GM06990 (cell line): ENCODE results near the gene DDX49.

Experiments
- DNase-seq: peaks from one replicate; pipeline ENCODE4 v3.0.0-alpha.2; 2011; ENCODE audit not compliant: insufficient read length; ENCODE audit errors: extremely low read depth
- H3K27me3 ChIP-seq: replicated peaks from 2 replicates; pipeline ENCODE4 v1.6.0; 2011; ENCODE audit warnings: low read length; ENCODE audit not compliant: control insufficient read depth, insufficient read depth
- H3K36me3 ChIP-seq: 2 replicates; pipeline ENCODE4 v1.5.1; 2011; ENCODE audit warnings: low read length; ENCODE audit not compliant: control insufficient read depth, insufficient read depth
- H3K4me3 ChIP-seq: replicated peaks from 2 replicates; pipeline ENCODE4 v1.5.1; 2011; ENCODE audit warnings: low read depth, mild to moderate bottlenecking, control low read depth, low read length
- TF ChIP-seq, protein P1 (sequence below): IDR thresholded peaks from 2 replicates; pipeline ENCODE4 v1.5.1; 2011; ENCODE audit warnings: low read length, control low read depth, mild to moderate bottlenecking, inconsistent platforms; ENCODE audit not compliant: insufficient read depth, poor library complexity, severe bottlenecking

DDX49 gene

DNA sequence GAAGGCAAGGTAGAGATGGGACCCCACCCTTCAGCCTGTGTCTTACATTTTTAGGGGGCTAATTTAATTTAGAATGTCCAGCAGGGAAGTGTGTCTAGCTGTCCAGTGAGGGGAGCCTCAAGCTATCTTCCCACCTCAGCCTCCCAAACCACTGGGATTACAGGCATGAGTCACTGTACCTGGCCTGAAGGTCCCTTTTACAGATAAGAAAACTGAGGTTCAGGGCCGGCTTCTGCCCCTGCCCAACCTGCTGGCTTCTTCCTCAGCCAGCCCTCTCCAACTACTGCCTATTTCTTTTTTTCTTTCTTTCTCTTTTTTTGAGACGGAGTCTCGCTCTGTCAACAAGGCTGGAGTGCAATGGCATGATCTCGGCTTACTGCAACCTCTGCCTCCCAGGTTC is 40.9 kb downstream of the DDX49 start:
- no peak for DNase-seq
- H3K4me3 ChIP-seq = no peak overlapping the region
- H3K36me3 ChIP-seq = no peaks in the 10 kb centered on the region
- no peaks in the 10 kb centered on the region for H3K27me3 ChIP-seq
- TF ChIP-seq, protein P1, sequence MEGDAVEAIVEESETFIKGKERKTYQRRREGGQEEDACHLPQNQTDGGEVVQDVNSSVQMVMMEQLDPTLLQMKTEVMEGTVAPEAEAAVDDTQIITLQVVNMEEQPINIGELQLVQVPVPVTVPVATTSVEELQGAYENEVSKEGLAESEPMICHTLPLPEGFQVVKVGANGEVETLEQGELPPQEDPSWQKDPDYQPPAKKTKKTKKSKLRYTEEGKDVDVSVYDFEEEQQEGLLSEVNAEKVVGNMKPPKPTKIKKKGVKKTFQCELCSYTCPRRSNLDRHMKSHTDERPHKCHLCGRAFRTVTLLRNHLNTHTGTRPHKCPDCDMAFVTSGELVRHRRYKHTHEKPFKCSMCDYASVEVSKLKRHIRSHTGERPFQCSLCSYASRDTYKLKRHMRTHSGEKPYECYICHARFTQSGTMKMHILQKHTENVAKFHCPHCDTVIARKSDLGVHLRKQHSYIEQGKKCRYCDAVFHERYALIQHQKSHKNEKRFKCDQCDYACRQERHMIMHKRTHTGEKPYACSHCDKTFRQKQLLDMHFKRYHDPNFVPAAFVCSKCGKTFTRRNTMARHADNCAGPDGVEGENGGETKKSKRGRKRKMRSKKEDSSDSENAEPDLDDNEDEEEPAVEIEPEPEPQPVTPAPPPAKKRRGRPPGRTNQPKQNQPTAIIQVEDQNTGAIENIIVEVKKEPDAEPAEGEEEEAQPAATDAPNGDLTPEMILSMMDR = no peak

DNA sequence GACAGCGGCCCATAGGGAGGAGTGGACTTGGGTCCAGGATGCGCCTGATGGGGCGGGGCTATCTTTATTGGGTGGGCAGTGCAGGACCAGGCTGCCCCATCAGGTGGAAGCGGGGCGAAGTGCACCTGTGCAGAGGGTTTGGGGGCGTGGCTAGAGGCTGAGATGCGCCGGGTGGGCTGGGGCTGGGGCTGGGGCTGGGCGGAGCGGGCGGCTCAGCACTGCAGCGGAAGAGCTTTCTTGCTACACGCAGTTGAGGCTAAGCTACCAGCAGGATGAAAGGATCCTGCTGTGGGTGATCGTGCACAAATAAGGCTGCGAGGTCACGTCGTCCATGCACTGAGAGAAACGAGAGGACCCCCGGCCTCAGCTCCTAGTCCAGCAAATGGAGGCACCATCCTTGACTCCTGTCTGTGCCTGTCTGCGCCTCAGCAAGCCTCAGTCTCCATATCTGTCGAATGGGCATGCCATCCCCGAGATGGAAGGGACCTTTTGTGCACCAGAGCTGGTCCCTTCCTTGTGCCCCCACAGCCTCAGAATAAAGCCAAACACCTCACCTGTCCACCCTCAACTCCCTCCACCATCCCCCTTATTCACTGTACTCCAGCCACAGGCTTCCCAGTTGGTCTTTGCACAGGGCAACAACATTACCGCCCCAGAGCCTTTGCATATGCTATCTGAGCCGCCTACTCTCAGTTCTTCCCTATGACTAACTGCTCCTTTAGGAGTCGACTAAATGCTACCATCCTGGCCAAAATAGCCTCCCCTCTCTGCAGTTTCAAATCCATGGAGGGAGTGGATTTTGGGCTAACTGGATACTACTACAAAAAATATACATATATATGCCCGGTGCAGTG is 42.5 kb downstream of the DDX49 start:
- no peaks in the 10 kb centered on the region for H3K36me3 ChIP-seq
- TF ChIP-seq, protein P1 = no peak
- no peak overlapping the region for H3K4me3 ChIP-seq
- DNase-seq = no peak
- no peaks in the 10 kb centered on the region for H3K27me3 ChIP-seq

DNA sequence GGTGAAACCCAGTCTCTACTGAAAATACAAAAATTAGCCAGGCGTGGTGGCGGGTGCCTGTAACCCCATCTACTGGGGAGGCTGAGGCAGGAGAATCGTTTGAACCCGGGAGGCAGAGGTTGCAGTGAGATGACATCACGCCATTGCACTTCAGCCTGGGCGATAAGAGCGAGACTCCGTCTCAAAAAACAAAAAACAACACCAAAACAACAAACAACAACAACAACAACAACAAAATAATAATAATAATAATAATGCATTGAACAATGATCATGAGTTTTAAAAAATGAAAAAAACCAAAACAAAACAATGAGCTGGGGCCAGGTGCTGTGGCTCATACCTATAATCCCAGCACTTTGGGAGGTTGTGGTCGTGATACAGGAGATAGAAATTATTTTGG is 44.6 kb downstream of the DDX49 start:
- DNase-seq = no peak
- Histone ChIP-seq H3K27me3 (no peaks in the 10 kb centered on the region; the same call in 1 of the 2 replicates), H3K36me3 (no peaks in the 10 kb centered on the region), H3K4me3 (no peak overlapping the region)
- TF ChIP-seq, protein P1 = no peak

DNA sequence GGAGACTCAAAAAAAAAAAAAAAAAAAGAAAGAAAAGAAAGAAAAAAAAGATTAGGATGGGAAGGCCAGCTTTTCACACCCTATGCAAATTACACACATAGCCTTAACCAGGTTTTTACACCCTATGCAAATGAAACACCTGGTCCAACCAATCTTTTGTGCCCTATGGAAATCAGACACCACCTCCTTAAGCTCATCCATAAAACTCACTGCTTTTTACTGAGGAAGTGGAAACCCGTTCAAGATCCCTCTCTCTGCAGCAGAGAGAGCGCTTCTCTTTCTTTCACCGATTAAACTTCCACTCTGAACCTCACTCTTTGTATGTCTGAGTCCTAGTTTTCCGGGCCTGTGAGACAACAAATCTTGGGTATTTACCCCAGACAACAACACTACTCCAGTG is 46.8 kb downstream of the DDX49 start:
- no peak for DNase-seq
- TF ChIP-seq, protein P1 = no peak
- Histone ChIP-seq H3K36me3 (no peaks in the 10 kb centered on the region), H3K4me3 (no peak overlapping the region), H3K27me3 (no peaks in the 10 kb centered on the region; the same call in 1 of the 2 replicates)

DNA sequence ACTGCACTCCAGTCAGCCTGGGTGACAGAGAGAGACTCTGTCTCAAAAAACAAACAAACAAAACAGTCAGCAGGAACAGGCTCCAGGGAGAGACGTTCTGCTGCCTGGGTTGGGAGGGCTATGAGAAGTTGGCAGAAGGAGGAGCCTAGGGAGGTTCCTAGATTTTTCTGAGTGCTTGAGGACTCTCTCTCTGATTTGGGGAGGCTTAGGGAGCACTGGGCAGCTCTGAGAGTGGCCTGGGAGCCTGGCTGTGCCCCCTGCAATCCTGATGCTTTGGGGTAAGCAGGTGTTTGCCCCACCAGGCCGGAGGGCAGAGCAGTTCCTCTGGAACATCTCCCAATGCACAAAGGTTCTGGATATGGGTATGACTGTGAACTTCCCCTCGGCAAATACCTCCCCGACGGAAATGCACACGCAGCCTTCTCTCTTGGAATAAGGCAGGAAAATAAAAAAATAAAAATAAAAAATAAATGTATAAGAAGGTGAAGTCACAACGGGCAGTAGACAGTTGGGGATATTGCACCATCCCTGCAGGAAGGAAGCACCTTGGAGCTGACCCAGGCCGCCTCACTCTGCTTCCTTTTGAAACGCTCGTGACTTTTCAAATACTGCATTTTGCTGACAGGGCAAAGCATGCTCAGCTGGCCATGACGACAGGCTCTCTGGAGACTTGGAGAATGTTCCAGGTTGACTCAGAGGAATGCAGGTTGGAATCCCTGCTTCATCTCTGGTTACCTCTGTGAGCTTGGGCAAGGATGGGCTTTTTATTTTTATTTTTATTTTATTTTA is 48.0 kb downstream of the DDX49 start:
- Histone ChIP-seq H3K27me3 (no peaks in the 10 kb centered on the region; the same call in 1 of the 2 replicates), H3K4me3 (no peak overlapping the region), H3K36me3 (no peaks in the 10 kb centered on the region)
- no peak for DNase-seq
- TF ChIP-seq, protein P1 = no peak
